ENCODE measurements around the gene ANXA11. TPM values are rescaled to one million over a fixed set of nuclear protein-coding genes. Genes with fewer than 3 reads are reported as not detected.

ANXA11 gene
- total RNA-seq, 1 donor from 2014 or later, result 287 TPM

DNA sequence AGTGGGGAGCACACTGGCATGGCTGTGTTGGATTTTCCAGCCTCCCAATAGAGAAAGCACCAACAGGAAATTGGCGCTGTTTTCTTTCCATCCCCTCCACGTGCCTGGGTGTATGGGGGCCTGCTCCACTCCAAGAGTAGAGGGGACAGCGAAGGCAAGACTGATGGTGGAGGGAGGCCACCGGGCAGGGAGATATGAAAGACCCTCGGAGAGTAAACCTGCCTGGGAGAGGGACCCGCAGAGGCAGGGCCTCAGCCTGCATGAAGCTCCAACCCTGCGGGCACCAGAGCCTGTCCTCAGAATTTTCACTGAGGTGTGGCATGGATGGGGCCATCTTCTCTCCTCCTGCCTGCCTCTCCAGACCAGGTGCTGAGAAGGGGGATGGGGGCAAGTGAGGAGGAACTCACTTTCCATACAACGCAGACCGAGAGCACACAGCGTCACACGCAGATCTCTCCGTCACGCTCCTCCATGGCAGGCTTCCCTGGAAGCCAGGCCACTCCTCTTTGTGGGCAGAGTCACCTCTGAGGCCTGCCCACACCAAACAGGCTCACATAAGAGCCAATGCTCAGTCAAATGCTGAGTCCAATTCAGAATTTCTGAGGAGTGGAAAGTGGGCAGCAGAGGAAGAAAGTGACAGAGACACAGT is 18.8 kb downstream of the ANXA11 start:
- DNase-seq (no peak), ATAC-seq (peak; percentile 60)
- no peak overlapping the region for H3K4me3 ChIP-seq
- H3K36me3 ChIP-seq, result no peaks in the 10 kb centered on the region
- intact Hi-C loops (cut with DNase I), result no loop called here
- H3K27me3 ChIP-seq, result no peaks in the 10 kb centered on the region
- H3K9me3 ChIP-seq, result no peaks in the 10 kb centered on the region
- no peak overlapping the region for H3K27ac ChIP-seq
- TF ChIP-seq CTCF (IDR thresholded peaks at IDR 0.05), result no peak
- peaks cover 72% of the 10 kb centered on the region for H3K4me1 ChIP-seq

DNA sequence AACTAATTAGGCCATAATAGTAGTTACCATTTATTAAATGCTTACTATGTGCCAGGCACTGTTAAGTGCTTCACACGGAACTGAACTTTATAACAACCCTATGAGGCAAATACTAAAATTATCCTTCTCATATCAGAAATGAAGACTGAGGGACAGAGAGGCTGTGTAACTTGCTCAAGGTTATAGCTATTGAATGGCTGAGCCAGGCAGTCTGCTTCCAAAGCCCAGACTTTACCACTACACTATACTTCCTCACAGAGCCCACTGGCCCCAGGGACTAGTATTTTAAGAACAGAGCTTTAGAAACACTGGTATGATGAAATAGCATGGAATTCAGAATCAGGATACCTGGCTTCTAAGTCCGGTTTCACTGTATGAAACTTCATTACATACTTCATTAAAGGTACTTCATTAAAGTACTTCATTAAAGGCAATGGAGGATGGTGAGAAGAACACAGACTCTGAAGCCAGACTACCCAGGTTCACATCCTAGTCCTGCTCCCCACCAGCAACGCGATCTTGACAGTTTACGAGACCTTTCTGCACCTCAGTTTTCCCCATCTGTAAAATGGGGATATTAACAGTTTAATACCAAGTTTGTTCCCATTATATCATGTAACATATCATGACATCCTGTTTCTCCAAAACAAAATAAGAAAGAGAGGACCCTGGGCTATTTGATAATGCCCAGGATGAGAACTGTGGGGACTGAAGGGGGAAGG is 19.6 kb downstream of the ANXA11 start:
- no peaks in the 10 kb centered on the region for H3K27me3 ChIP-seq
- ATAC-seq (no peak), DNase-seq (no peak)
- peaks cover 64% of the 10 kb centered on the region for H3K4me1 ChIP-seq
- H3K36me3 ChIP-seq, result peaks cover 4% of the 10 kb centered on the region
- no peak for TF ChIP-seq CTCF (IDR thresholded peaks at IDR 0.05)
- H3K4me3 ChIP-seq, result no peak overlapping the region
- intact Hi-C loops (cut with DNase I), result no loop called here
- H3K27ac ChIP-seq, result no peak overlapping the region
- no peaks in the 10 kb centered on the region for H3K9me3 ChIP-seq

- TF ChIP-seq CTCF (IDR thresholded peaks at IDR 0.05), result no peak
- intact Hi-C loops (cut with DNase I), result no loop called here
- no peak for ATAC-seq
- no peak for DNase-seq
- Histone ChIP-seq H3K36me3 (peaks cover 12% of the 10 kb centered on the region), H3K9me3 (no peaks in the 10 kb centered on the region), H3K27ac (no peak overlapping the region), H3K27me3 (no peaks in the 10 kb centered on the region), H3K4me1 (peaks cover 65% of the 10 kb centered on the region), H3K4me3 (no peak overlapping the region)
These were observed 21.0 kb downstream of the ANXA11 start for GRCh38 chr10:80184291-80184690.

DNA sequence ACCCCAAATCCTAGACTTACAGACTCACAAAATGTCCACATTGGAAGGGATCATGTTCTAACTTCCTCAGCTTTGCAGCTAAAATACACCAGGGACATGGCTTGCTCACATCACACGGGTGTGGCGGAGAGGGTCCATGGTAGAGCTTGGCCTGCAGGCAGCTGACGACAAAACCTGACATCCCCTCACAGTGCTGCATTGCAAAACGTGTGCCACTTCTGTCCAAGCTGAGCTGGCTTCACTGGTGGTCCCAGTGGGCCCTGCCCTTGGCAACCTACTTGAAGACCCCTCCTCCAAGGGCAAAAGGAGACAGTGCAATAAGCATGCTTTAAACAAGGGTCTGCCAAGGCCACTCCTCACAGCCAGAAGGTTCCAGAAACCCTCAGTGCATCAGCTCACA is 21.9 kb downstream of the ANXA11 start:
- Histone ChIP-seq H3K27me3 (no peaks in the 10 kb centered on the region), H3K36me3 (peaks cover 12% of the 10 kb centered on the region), H3K27ac (peak overlapping the region; percentile 9), H3K9me3 (no peaks in the 10 kb centered on the region), H3K4me1 (peaks cover 60% of the 10 kb centered on the region), H3K4me3 (no peak overlapping the region)
- no peak for DNase-seq
- no peak for ATAC-seq
- TF ChIP-seq CTCF (IDR thresholded peaks at IDR 0.05), result no peak
- intact Hi-C loops (cut with DNase I), result no loop called here

- Histone ChIP-seq H3K9me3 (no peaks in the 10 kb centered on the region), H3K4me3 (no peak overlapping the region), H3K36me3 (peaks cover 12% of the 10 kb centered on the region), H3K27me3 (no peaks in the 10 kb centered on the region), H3K27ac (no peak overlapping the region), H3K4me1 (peaks cover 58% of the 10 kb centered on the region)
- no peak for TF ChIP-seq CTCF (IDR thresholded peaks at IDR 0.05)
- no peak for DNase-seq
- intact Hi-C loops (cut with DNase I), result no loop called here
- ATAC-seq, result no peak
These were observed 22.4 kb downstream of the ANXA11 start for GRCh38 chr10:80182986-80183385.
